Panc1 (cell line): ENCODE results near the gene SMURF2. TPM values are rescaled to one million over a fixed set of nuclear protein-coding genes. Genes with fewer than 3 reads are reported as not detected.

Source experiments
- ATAC-seq: fragments of 200-7000 bp; cut with Tn5 transposase; 2 replicates; pipeline ENCODE4 v1.9.1; 2020; ENCODE audit warnings: mild to moderate bottlenecking, moderate library complexity
- BruUV-seq: library from RNA; stranded (reverse); fragments of 400-500 nt; replicated peaks from 2 replicates; lab custom pipeline; 2021; lab: Mats Ljungman, UMichigan
- CTCF ChIA-PET: fragments of 300-600 bp; sonication (Branson Sonifier 250); formaldehyde crosslinking; loops from one replicate; lab custom pipeline; 2022; ENCODE audit warnings: antibody characterized with exemption; lab: Charles Lee
- POLR2A ChIA-PET: fragments of 300-600 bp; sonication (Branson Sonifier 250); formaldehyde crosslinking; loops from one replicate; lab custom pipeline; 2022; ENCODE audit warnings: antibody characterized with exemption; lab: Charles Lee
- DNase-seq: peaks from one replicate; pipeline ENCODE4 v3.0.0-alpha.2; 2010; ENCODE audit warnings: low read depth, low spot score
- H3K27ac ChIP-seq: 2 replicates; pipeline ENCODE4 v1.5.1; 2011; ENCODE audit warnings: mild to moderate bottlenecking, low read length, inconsistent platforms
- H3K27me3 ChIP-seq: fragments of 200-500 bp; sonication (Bioruptor generic); 2 replicates; pipeline ENCODE4 v1.6.0; 2014; ENCODE audit warnings: low read length, inconsistent platforms; ENCODE audit not compliant: control insufficient read depth, insufficient read depth
- H3K36me3 ChIP-seq: fragments of 200-500 bp; sonication (Bioruptor generic); 2 replicates; pipeline ENCODE4 v1.5.1; 2014; ENCODE audit warnings: inconsistent platforms, mild to moderate bottlenecking, low read length, moderate library complexity; ENCODE audit not compliant: control insufficient read depth, insufficient read depth
- H3K4me1 ChIP-seq: 2 replicates; pipeline ENCODE4 v1.5.1; 2011; ENCODE audit warnings: inconsistent platforms, mild to moderate bottlenecking, low read length, moderate library complexity; ENCODE audit not compliant: control insufficient read depth, insufficient read depth
- H3K4me3 ChIP-seq, 2 experiments: 2 replicates each; pipeline ENCODE4 v1.5.1; 2011 to 2012; ENCODE audit warnings: low read depth in 2 of 2, low read length in 2 of 2, mild to moderate bottlenecking in 2 of 2, inconsistent platforms in 1 of 2, moderate library complexity in 1 of 2
- H3K9me3 ChIP-seq: fragments of 200-500 bp; sonication (Bioruptor generic); 2 replicates; pipeline ENCODE4 v1.5.1; 2014; ENCODE audit warnings: low read depth, mild to moderate bottlenecking, inconsistent platforms, low read length, moderate library complexity; ENCODE audit not compliant: control insufficient read depth, insufficient read depth
- POLR2AphosphoS5 ChIP-seq: IDR thresholded peaks from 2 replicates; pipeline ENCODE4 v1.6.1; 2012; ENCODE audit warnings: mild to moderate bottlenecking, low read depth, low read length, moderate library complexity
- SIN3A ChIP-seq: IDR thresholded peaks from 2 replicates; pipeline ENCODE4 v1.6.1; 2012; ENCODE audit warnings: low read depth, mild to moderate bottlenecking, low read length, moderate library complexity, borderline replicate concordance; ENCODE audit not compliant: insufficient read depth
- TCF7L2 ChIP-seq: IDR thresholded peaks from 2 replicates; pipeline ENCODE4 v1.6.1; 2011; ENCODE audit warnings: mild to moderate bottlenecking, low read depth, low read length, inconsistent platforms
- in situ Hi-C: cut with HindIII; loops from 2 replicates; pipeline ENCODE4 v1.10.0; 2016; ENCODE audit warnings: low sequenced_read_pairs, low pct_unique_long_range_greater_than_20kb
- intact Hi-C: fragments of 100-400 bp; cut with micrococcal nuclease; formaldehyde crosslinking; loops from one replicate; pipeline ENCODE4 v1.10.0; 2022; ENCODE audit not compliant: unreplicated experiment
- total RNA-seq: library from RNA; stranded (reverse); gene quantifications from one replicate; pipeline ENCODE4 v1.2.1, GENCODE V29; 2021; ENCODE audit not compliant: unreplicated experiment
- TF ChIP-seq, protein P1 (sequence below): fragments of 450-650 bp; IDR thresholded peaks from 2 replicates; pipeline ENCODE4 v1.5.1; 2017; ENCODE audit warnings: mild to moderate bottlenecking
- TF ChIP-seq, protein P2 (sequence below), 2 experiments: IDR thresholded peaks; 2 replicates each; pipeline ENCODE4 v1.6.1; 2011 to 2012; ENCODE audit warnings: low read depth in 2 of 2, control low read depth in 1 of 2, low read length in 1 of 2, mild to moderate bottlenecking in 1 of 2, moderate library complexity in 1 of 2; ENCODE audit not compliant: insufficient read depth in 1 of 2

Gene SMURF2
- total RNA-seq, 1 experiment from 2014 or later: 21.3 TPM

DNA sequence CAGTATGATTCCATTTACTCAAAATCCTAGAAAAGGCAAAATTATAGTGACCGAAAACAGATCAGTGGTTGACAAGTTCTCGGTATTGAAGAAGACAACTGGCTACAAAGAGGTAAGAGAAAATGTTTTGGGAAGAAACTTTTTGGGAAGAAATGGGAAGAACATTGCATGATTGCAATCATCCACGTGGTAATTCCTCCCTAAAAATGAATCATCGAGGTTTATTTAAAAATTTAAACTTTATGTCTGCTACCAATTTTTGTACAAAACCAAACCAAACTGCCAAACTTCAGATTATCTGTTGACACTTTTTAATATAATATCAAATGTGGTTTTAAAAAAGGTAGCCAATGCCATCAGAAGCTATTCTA is 8.1 kb downstream of the SMURF2 start:
- DNase-seq (no peak), ATAC-seq (no peak)
- TF ChIP-seq TCF7L2 (no peak), POLR2AphosphoS5 (no peak), SIN3A (no peak)
- TF ChIP-seq, protein P1, sequence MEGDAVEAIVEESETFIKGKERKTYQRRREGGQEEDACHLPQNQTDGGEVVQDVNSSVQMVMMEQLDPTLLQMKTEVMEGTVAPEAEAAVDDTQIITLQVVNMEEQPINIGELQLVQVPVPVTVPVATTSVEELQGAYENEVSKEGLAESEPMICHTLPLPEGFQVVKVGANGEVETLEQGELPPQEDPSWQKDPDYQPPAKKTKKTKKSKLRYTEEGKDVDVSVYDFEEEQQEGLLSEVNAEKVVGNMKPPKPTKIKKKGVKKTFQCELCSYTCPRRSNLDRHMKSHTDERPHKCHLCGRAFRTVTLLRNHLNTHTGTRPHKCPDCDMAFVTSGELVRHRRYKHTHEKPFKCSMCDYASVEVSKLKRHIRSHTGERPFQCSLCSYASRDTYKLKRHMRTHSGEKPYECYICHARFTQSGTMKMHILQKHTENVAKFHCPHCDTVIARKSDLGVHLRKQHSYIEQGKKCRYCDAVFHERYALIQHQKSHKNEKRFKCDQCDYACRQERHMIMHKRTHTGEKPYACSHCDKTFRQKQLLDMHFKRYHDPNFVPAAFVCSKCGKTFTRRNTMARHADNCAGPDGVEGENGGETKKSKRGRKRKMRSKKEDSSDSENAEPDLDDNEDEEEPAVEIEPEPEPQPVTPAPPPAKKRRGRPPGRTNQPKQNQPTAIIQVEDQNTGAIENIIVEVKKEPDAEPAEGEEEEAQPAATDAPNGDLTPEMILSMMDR: no peak
- TF ChIP-seq, protein P2, sequence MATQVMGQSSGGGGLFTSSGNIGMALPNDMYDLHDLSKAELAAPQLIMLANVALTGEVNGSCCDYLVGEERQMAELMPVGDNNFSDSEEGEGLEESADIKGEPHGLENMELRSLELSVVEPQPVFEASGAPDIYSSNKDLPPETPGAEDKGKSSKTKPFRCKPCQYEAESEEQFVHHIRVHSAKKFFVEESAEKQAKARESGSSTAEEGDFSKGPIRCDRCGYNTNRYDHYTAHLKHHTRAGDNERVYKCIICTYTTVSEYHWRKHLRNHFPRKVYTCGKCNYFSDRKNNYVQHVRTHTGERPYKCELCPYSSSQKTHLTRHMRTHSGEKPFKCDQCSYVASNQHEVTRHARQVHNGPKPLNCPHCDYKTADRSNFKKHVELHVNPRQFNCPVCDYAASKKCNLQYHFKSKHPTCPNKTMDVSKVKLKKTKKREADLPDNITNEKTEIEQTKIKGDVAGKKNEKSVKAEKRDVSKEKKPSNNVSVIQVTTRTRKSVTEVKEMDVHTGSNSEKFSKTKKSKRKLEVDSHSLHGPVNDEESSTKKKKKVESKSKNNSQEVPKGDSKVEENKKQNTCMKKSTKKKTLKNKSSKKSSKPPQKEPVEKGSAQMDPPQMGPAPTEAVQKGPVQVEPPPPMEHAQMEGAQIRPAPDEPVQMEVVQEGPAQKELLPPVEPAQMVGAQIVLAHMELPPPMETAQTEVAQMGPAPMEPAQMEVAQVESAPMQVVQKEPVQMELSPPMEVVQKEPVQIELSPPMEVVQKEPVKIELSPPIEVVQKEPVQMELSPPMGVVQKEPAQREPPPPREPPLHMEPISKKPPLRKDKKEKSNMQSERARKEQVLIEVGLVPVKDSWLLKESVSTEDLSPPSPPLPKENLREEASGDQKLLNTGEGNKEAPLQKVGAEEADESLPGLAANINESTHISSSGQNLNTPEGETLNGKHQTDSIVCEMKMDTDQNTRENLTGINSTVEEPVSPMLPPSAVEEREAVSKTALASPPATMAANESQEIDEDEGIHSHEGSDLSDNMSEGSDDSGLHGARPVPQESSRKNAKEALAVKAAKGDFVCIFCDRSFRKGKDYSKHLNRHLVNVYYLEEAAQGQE (IDR thresholded peaks at IDR 0.05; ENCODE audit: insufficient read depth in 1 of 2, low read depth in 2 of 2, low read length in 1 of 2): no peak
- CTCF ChIA-PET: no interaction called here
- POLR2A ChIA-PET: no interaction called here
- in situ Hi-C loops: no loop called here
- peaks cover 43% of the 10 kb centered on the region for H3K4me1 ChIP-seq
- intact Hi-C loops: no loop called here
- peak overlapping the region; percentile 82 for H3K27ac ChIP-seq
- no peaks in the 10 kb centered on the region; the same call in 1 of the 2 replicates for H3K36me3 ChIP-seq
- H3K9me3 ChIP-seq: no peaks in the 10 kb centered on the region
- no peaks in the 10 kb centered on the region for H3K27me3 ChIP-seq
- BruUV-seq: no TSS peak
- no peak overlapping the region for H3K4me3 ChIP-seq

DNA sequence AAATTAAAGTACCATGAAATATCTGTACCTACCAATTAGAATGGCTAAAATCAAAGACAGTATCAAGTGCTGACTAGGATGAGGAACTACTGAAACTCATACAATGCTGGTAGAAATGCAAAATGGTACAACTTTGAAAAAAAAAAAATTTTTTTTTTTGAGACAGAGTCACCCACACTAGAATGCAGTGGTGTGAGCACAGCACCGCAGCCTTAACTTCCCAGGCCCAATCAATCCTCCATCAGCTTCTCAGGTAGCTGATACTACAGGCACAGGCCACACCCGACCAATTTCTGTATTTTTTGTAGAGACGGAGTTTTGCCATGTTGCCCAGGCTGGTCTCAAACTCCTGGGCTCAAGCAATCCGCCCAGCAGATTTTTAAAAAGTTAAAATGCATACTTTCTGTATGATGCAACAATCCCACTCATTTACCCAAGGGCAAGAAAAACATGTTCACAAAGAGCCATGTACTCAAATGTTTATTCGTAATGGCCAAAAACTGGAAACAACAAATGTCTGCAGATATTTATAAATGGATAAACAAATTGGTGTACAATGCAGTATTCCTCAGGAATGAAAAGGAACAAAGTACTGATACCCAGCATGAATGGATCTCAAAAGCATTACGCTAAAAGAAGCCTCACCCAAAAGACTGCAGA is 8.7 kb downstream of the SMURF2 start:
- Histone ChIP-seq H3K4me3 (0 out of 4 replicates have a peak overlapping the region, but pooled peaks of 1 of the 2 experiments have one; percentile 24), H3K27me3 (no peaks in the 10 kb centered on the region), H3K4me1 (peaks cover 44% of the 10 kb centered on the region), H3K9me3 (no peaks in the 10 kb centered on the region), H3K27ac (peak overlapping the region; percentile 82), H3K36me3 (no peaks in the 10 kb centered on the region; the same call in 1 of the 2 replicates)
- no TSS peak for BruUV-seq
- ATAC-seq (no peak), DNase-seq (no peak)
- ChIA-PET CTCF (no interaction called here), POLR2A (no interaction called here)
- TF ChIP-seq POLR2AphosphoS5 (no peak), TCF7L2 (no peak), SIN3A (no peak)
- TF ChIP-seq, protein P1: no peak
- TF ChIP-seq, protein P2 (IDR thresholded peaks at IDR 0.05; ENCODE audit: insufficient read depth in 1 of 2, low read depth in 2 of 2, low read length in 1 of 2): no peak
- in situ Hi-C loops: no loop called here
- intact Hi-C loops: no loop called here
